Measurements from ENCODE around the gene KLHL7. TPM values are rescaled to one million over a fixed set of nuclear protein-coding genes. Genes with fewer than 3 reads are reported as not detected.

Gene KLHL7
- total and polyA plus RNA-seq, 5 experiments from 2014 or later: 19.7 to 32.3 (median 29.7) TPM

- Mint-ChIP-seq H3K4me3 (no peak overlapping the region), H3K36me3 (peaks cover 0 to 22% (median 11%) of the 10 kb centered on the region in 3 donors), H3K4me1 (no peaks in the 10 kb centered on the region), H3K27ac (no peak overlapping the region), H3K9me3 (no peaks in the 10 kb centered on the region), H3K27me3 (no peaks in the 10 kb centered on the region)
- DNase-seq (no peak), ATAC-seq (no peak)
- POLR2A ChIA-PET: no interaction called here
Observed at GRCh38 chr7:23164846-23165245, 59.3 kb downstream of the KLHL7 start.

GRCh38 chr7:23165316-23165715 lies 59.7 kb downstream of the KLHL7 start:
- peaks cover 0 to 21% (median 8%) of the 10 kb centered on the region in 3 donors for H3K36me3 Mint-ChIP-seq
- no peak overlapping the region for H3K4me3 Mint-ChIP-seq
- H3K27ac Mint-ChIP-seq: no peak overlapping the region
- no peak for DNase-seq
- H3K9me3 Mint-ChIP-seq: no peaks in the 10 kb centered on the region
- POLR2A ChIA-PET: no interaction called here
- H3K4me1 Mint-ChIP-seq: no peaks in the 10 kb centered on the region
- no peaks in the 10 kb centered on the region for H3K27me3 Mint-ChIP-seq
- no peak for ATAC-seq

- POLR2A ChIA-PET: no interaction called here
- DNase-seq: no peak
- no peaks in the 10 kb centered on the region for H3K27me3 Mint-ChIP-seq
- H3K36me3 Mint-ChIP-seq: peaks cover 0 to 36% (median 5%) of the 10 kb centered on the region in 3 donors
- H3K4me1 Mint-ChIP-seq: no peaks in the 10 kb centered on the region
- H3K4me3 Mint-ChIP-seq: no peak overlapping the region
- no peaks in the 10 kb centered on the region for H3K9me3 Mint-ChIP-seq
- no peak overlapping the region for H3K27ac Mint-ChIP-seq
- ATAC-seq: no peak
Observed at GRCh38 chr7:23167691-23168090, 62.1 kb downstream of the KLHL7 start.

- no peak for ATAC-seq
- H3K9me3 Mint-ChIP-seq: no peaks in the 10 kb centered on the region
- DNase-seq: no peak
- no peak overlapping the region for H3K27ac Mint-ChIP-seq
- H3K27me3 Mint-ChIP-seq: no peaks in the 10 kb centered on the region
- POLR2A ChIA-PET: no interaction called here
- H3K4me3 Mint-ChIP-seq: no peak overlapping the region
- H3K4me1 Mint-ChIP-seq: no peaks in the 10 kb centered on the region
- peaks cover 0 to 37% (median 5%) of the 10 kb centered on the region in 3 donors for H3K36me3 Mint-ChIP-seq
Observed at GRCh38 chr7:23168111-23168885, 62.7 kb downstream of the KLHL7 start.

GRCh38 chr7:23175938-23176337 lies 70.4 kb downstream of the KLHL7 start:
- no peaks in the 10 kb centered on the region for H3K27me3 Mint-ChIP-seq
- POLR2A ChIA-PET: no interaction called here
- no peaks in the 10 kb centered on the region for H3K9me3 Mint-ChIP-seq
- no peak overlapping the region for H3K27ac Mint-ChIP-seq
- ATAC-seq (no peak), DNase-seq (no peak)
- H3K36me3 Mint-ChIP-seq: peaks cover 0 to 19% (median 4%) of the 10 kb centered on the region in 3 donors
- H3K4me3 Mint-ChIP-seq: no peak overlapping the region
- peaks cover 1 to 8% (median 4%) of the 10 kb centered on the region in 4 donors for H3K4me1 Mint-ChIP-seq

- Mint-ChIP-seq H3K27me3 (peaks cover 0 to 3% (median 0%) of the 10 kb centered on the region in 5 donors), H3K27ac (peak within 1 kb of the TSS; percentile 98 to 100 (median 100)), H3K4me3 (peak within 1 kb of the TSS; percentile 93 to 100 (median 98)), H3K36me3 (peaks cover 0 to 17% (median 2%) of the 10 kb centered on the region in 3 donors), H3K4me1 (peaks cover 8 to 46% (median 37%) of the 10 kb centered on the region in 4 donors), H3K9me3 (no peaks in the 10 kb centered on the region)
- ATAC-seq (peak; percentile 95), DNase-seq (peak; percentile 85 to 97 (median 94))
- POLR2A ChIA-PET: interaction anchor here (0.7 to 3.6 kb wide), 4 partner anchors 24 to 1944 kb away, joined by 3 to 47 read pairs (median 6); partner anchors contain the start of gene KLHL7
Observed at GRCh38 chr7:23181684-23182553, 76.3 kb downstream of the KLHL7 start, which contains the start of gene NUP42. Gene NUP42, plus strand, starts transcription at chr7:23182048. Its CDS starts 38 bp downstream, at chr7:23182086.

GRCh38 chr7:23183279-23184012 lies 77.9 kb downstream of the KLHL7 start:
- ATAC-seq (no peak), DNase-seq (no peak)
- H3K4me1 Mint-ChIP-seq: peaks cover 9 to 47% (median 38%) of the 10 kb centered on the region in 4 donors
- no peaks in the 10 kb centered on the region for H3K9me3 Mint-ChIP-seq
- peak overlapping the region; percentile 72 to 100 (median 98) for H3K4me3 Mint-ChIP-seq
- POLR2A ChIA-PET: interaction anchor here (0.7 to 3.6 kb wide), 5 partner anchors 22 to 1386 kb away, joined by 3 to 47 read pairs (median 7); partner anchors contain the start of gene KLHL7
- H3K27me3 Mint-ChIP-seq: peaks cover 0 to 3% (median 0%) of the 10 kb centered on the region in 5 donors
- H3K36me3 Mint-ChIP-seq: peaks cover 0 to 29% (median 5%) of the 10 kb centered on the region in 3 donors
- peak overlapping the region; percentile 31 to 100 (median 82) for H3K27ac Mint-ChIP-seq

- DNase-seq: no peak
- Mint-ChIP-seq H3K4me3 (peak overlapping the region in 7 of 10 donors; percentile 7 to 100 (median 51)), H3K9me3 (no peaks in the 10 kb centered on the region), H3K36me3 (peaks cover 0 to 37% (median 7%) of the 10 kb centered on the region in 3 donors), H3K27me3 (peaks cover 0 to 3% (median 0%) of the 10 kb centered on the region in 5 donors), H3K27ac (peak overlapping the region in 5 of 10 donors; percentile 42 to 100 (median 57)), H3K4me1 (peaks cover 9 to 49% (median 39%) of the 10 kb centered on the region in 4 donors)
- ATAC-seq: no peak
- POLR2A ChIA-PET: interaction anchor here (0.9 to 1.0 kb wide), 2 partner anchors 21 to 78 kb away, joined by 3 read pairs; no protein-coding TSS in a partner anchor
Observed at GRCh38 chr7:23184291-23184690, 78.7 kb downstream of the KLHL7 start.

- peak overlapping the region in 3 of 10 donors; percentile 35 to 100 (median 57) for H3K27ac Mint-ChIP-seq
- H3K36me3 Mint-ChIP-seq: peaks cover 0 to 42% (median 8%) of the 10 kb centered on the region in 3 donors
- POLR2A ChIA-PET: interaction anchor here (0.6 to 0.9 kb wide), 2 partner anchors 79 to 129 kb away, joined by 3 read pairs; no protein-coding TSS in a partner anchor
- H3K27me3 Mint-ChIP-seq: peaks cover 0 to 3% (median 0%) of the 10 kb centered on the region in 5 donors
- DNase-seq: no peak
- peak overlapping the region in 3 of 10 donors; percentile 7 to 32 (median 7) for H3K4me3 Mint-ChIP-seq
- ATAC-seq: no peak
- H3K9me3 Mint-ChIP-seq: no peaks in the 10 kb centered on the region
- peaks cover 9 to 49% (median 40%) of the 10 kb centered on the region in 4 donors for H3K4me1 Mint-ChIP-seq
Observed at GRCh38 chr7:23184709-23185359, 79.2 kb downstream of the KLHL7 start.

GRCh38 chr7:23185980-23186379 lies 80.4 kb downstream of the KLHL7 start:
- POLR2A ChIA-PET: no interaction called here
- Mint-ChIP-seq H3K4me1 (peaks cover 11 to 44% (median 34%) of the 10 kb centered on the region in 4 donors), H3K4me3 (no peak overlapping the region), H3K36me3 (peaks cover 0 to 51% (median 8%) of the 10 kb centered on the region in 3 donors), H3K9me3 (no peaks in the 10 kb centered on the region), H3K27ac (no peak overlapping the region), H3K27me3 (peaks cover 0 to 3% (median 0%) of the 10 kb centered on the region in 5 donors)
- DNase-seq (no peak), ATAC-seq (no peak)

GRCh38 chr7:23191022-23191421 lies 85.4 kb downstream of the KLHL7 start:
- ATAC-seq: no peak
- Mint-ChIP-seq H3K4me3 (no peak overlapping the region), H3K4me1 (peaks cover 0 to 12% (median 6%) of the 10 kb centered on the region in 4 donors), H3K9me3 (no peaks in the 10 kb centered on the region), H3K36me3 (peaks cover 0 to 74% (median 17%) of the 10 kb centered on the region in 3 donors), H3K27me3 (no peaks in the 10 kb centered on the region), H3K27ac (peak overlapping the region in 1 of 10 donors; percentile 0)
- DNase-seq: no peak
- POLR2A ChIA-PET: no interaction called here
